Mesenchymal stem cell (in vitro differentiated cells and primary cell): ENCODE measurements around the gene ETV1.
A peak's percentile ranks its signal among the peaks of the same experiment; 100 is the strongest.

Experiments
- DNase-seq: peaks from one replicate; pipeline ENCODE4 v3.0.0-alpha.2; 2013
- H2AFZ ChIP-seq: one replicate; pipeline ENCODE4 v1.6.1; 2013; ENCODE audit warnings: low read depth, mild to moderate bottlenecking, control low read depth, inconsistent platforms, low read length, moderate library complexity
- H2AK5ac ChIP-seq: 2 replicates; pipeline ENCODE4 v1.6.1; 2013; ENCODE audit warnings: low read length, moderate library complexity, mild to moderate bottlenecking, inconsistent platforms; ENCODE audit not compliant: severe bottlenecking
- H2BK120ac ChIP-seq: one replicate; pipeline ENCODE4 v1.6.1; 2013; ENCODE audit warnings: low read depth, mild to moderate bottlenecking, inconsistent platforms, low read length, moderate library complexity
- H2BK12ac ChIP-seq, 2 experiments: one replicate each; pipeline ENCODE4 v1.6.1; 2013; ENCODE audit warnings: inconsistent platforms in 2 of 2, low read length in 2 of 2, mild to moderate bottlenecking in 2 of 2, moderate library complexity in 2 of 2, control low read depth in 1 of 2
- H2BK15ac ChIP-seq: one replicate; pipeline ENCODE4 v1.6.1; 2013; ENCODE audit warnings: mild to moderate bottlenecking, low read depth, inconsistent platforms; ENCODE audit not compliant: poor library complexity, severe bottlenecking
- H2BK5ac ChIP-seq: 2 replicates; pipeline ENCODE4 v1.6.1; 2013; ENCODE audit warnings: low read depth, mild to moderate bottlenecking, low read length, control low read depth, inconsistent platforms; ENCODE audit not compliant: poor library complexity, severe bottlenecking
- H3K14ac ChIP-seq, 2 experiments: one replicate each; pipeline ENCODE4 v1.6.1; 2013; ENCODE audit warnings: inconsistent platforms in 2 of 2, low read length in 2 of 2, control low read depth in 1 of 2, mild to moderate bottlenecking in 1 of 2, moderate library complexity in 1 of 2
- H3K18ac ChIP-seq, 2 experiments: one replicate each; pipeline ENCODE4 v1.6.1; 2013; ENCODE audit warnings: inconsistent platforms in 2 of 2, low read length in 2 of 2, control low read depth in 1 of 2, low read depth in 1 of 2, mild to moderate bottlenecking in 1 of 2
- H3K23ac ChIP-seq, 2 experiments: one replicate each; pipeline ENCODE4 v1.6.1; 2013; ENCODE audit warnings: inconsistent platforms in 2 of 2, low read length in 2 of 2, mild to moderate bottlenecking in 2 of 2, moderate library complexity in 2 of 2, control low read depth in 1 of 2
- H3K27ac ChIP-seq: 2 replicates; pipeline ENCODE4 v1.5.1; 2013; ENCODE audit warnings: mild to moderate bottlenecking, moderate library complexity, low read length, control low read depth, inconsistent platforms; ENCODE audit not compliant: poor library complexity, severe bottlenecking
- H3K27me3 ChIP-seq, 2 experiments: 2 replicates each; pipeline versions ENCODE4 v1.6.1 to v1.7.0; 2013; ENCODE audit warnings: low read length in 2 of 2, mild to moderate bottlenecking in 2 of 2, moderate library complexity in 2 of 2, control low read depth in 1 of 2, inconsistent platforms in 1 of 2; ENCODE audit not compliant: control insufficient read depth in 1 of 2, insufficient read depth in 1 of 2
- H3K36me3 ChIP-seq, 2 experiments: 2 replicates each; pipeline versions ENCODE4 v1.6.1 to v1.7.0; 2013; ENCODE audit warnings: low read length in 2 of 2, control low read depth in 1 of 2, inconsistent platforms in 1 of 2, low read depth in 1 of 2, mild to moderate bottlenecking in 1 of 2; ENCODE audit not compliant: insufficient read depth in 2 of 2, control insufficient read depth in 1 of 2
- H3K4ac ChIP-seq, 2 experiments: one replicate each; pipeline ENCODE4 v1.6.1; 2013; ENCODE audit warnings: inconsistent platforms in 2 of 2, low read length in 2 of 2, mild to moderate bottlenecking in 2 of 2, moderate library complexity in 2 of 2, control low read depth in 1 of 2, low read depth in 1 of 2
- H3K4me1 ChIP-seq: 2 replicates; pipeline ENCODE4 v1.6.1; 2013; ENCODE audit warnings: low read depth, low read length, control low read depth; ENCODE audit not compliant: control insufficient read depth, insufficient read depth
- H3K4me2 ChIP-seq: 2 replicates; pipeline ENCODE4 v1.6.1; 2013; ENCODE audit warnings: low read length, mild to moderate bottlenecking, inconsistent platforms; ENCODE audit not compliant: poor library complexity, severe bottlenecking
- H3K4me3 ChIP-seq, 2 experiments: 2 replicates each; pipeline versions ENCODE4 v1.5.1 to v1.7.0; 2013; ENCODE audit warnings: low read length in 2 of 2, mild to moderate bottlenecking in 2 of 2, control low read depth in 1 of 2, low read depth in 1 of 2; ENCODE audit not compliant: insufficient read depth in 1 of 2
- H3K79me1 ChIP-seq: replicated peaks from 2 replicates; pipeline ENCODE4 v1.6.1; 2013; ENCODE audit warnings: mild to moderate bottlenecking, control low read depth, low read length, inconsistent platforms; ENCODE audit not compliant: poor library complexity, severe bottlenecking
- H3K9ac ChIP-seq: 2 replicates; pipeline ENCODE4 v1.7.0; 2013; ENCODE audit warnings: mild to moderate bottlenecking, low read length, moderate library complexity
- H3K9me3 ChIP-seq: 2 replicates; pipeline ENCODE4 v1.7.0; 2013; ENCODE audit warnings: mild to moderate bottlenecking, low read length; ENCODE audit not compliant: control insufficient read depth
- H4K8ac ChIP-seq: one replicate; pipeline ENCODE4 v1.6.1; 2013; ENCODE audit warnings: inconsistent platforms, mild to moderate bottlenecking, low read length, moderate library complexity
- H4K91ac ChIP-seq: one replicate; pipeline ENCODE4 v1.6.1; 2013; ENCODE audit warnings: mild to moderate bottlenecking, low read length, inconsistent platforms
- WGBS: methylation state at CpG from one replicate; pipeline ENCODE4 v1.1.7; 2013; ENCODE audit warnings: mixed read lengths; 5-methylcytosine and 5-hydroxymethylcytosine counted together

Gene ETV1

GRCh38 chr7:13907831-13908230, 81.6 kb downstream of the ETV1 start:
- H2BK15ac ChIP-seq, result no peak overlapping the region
- H3K4me2 ChIP-seq, result no peak overlapping the region
- H2BK5ac ChIP-seq, result no peak overlapping the region
- no peak overlapping the region for H4K8ac ChIP-seq
- no peak overlapping the region for H2BK120ac ChIP-seq
- H3K9me3 ChIP-seq, result no peaks in the 10 kb centered on the region
- no peaks in the 10 kb centered on the region for H3K27me3 ChIP-seq
- H4K91ac ChIP-seq, result no peak overlapping the region
- H3K27ac ChIP-seq, result no peak overlapping the region
- H2AK5ac ChIP-seq, result no peak overlapping the region
- H3K23ac ChIP-seq, result no peak overlapping the region
- no peak overlapping the region for H3K4me3 ChIP-seq
- H3K18ac ChIP-seq, result no peak overlapping the region
- peaks cover 3% of the 10 kb centered on the region for H3K4me1 ChIP-seq
- no peak overlapping the region for H2BK12ac ChIP-seq
- no peak overlapping the region for H3K4ac ChIP-seq
- peaks cover 4% of the 10 kb centered on the region for H3K79me1 ChIP-seq
- peaks cover 0 to 68% of the 10 kb centered on the region in 2 experiments for H3K36me3 ChIP-seq
- no peak overlapping the region for H3K9ac ChIP-seq
- no peak overlapping the region for H2AFZ ChIP-seq
- DNase-seq, result no peak
- H3K14ac ChIP-seq, result no peak overlapping the region
- no CpG with 5 or more reads among the region's 1 CpG for WGBS

- H3K9me3 ChIP-seq, result no peaks in the 10 kb centered on the region
- peak; percentile 89 for DNase-seq
- H3K79me1 ChIP-seq, result peaks cover 2% of the 10 kb centered on the region
- no peak overlapping the region for H3K14ac ChIP-seq
- H2BK5ac ChIP-seq, result no peak overlapping the region
- H3K36me3 ChIP-seq, result peaks cover 2 to 82% of the 10 kb centered on the region in 2 experiments
- H3K4me1 ChIP-seq, result peaks cover 3% of the 10 kb centered on the region
- no peak overlapping the region for H3K23ac ChIP-seq
- H3K27me3 ChIP-seq, result no peaks in the 10 kb centered on the region
- no peak overlapping the region for H2AK5ac ChIP-seq
- no peak overlapping the region for H3K4ac ChIP-seq
- H3K18ac ChIP-seq, result no peak overlapping the region
- peak overlapping the region; percentile 7 for H3K9ac ChIP-seq
- H2BK15ac ChIP-seq, result no peak overlapping the region
- no peak overlapping the region for H3K4me2 ChIP-seq
- no peak overlapping the region for H2AFZ ChIP-seq
- H2BK12ac ChIP-seq, result no peak overlapping the region
- WGBS, result no CpG with 5 or more reads among the region's 3 CpGs
- H4K91ac ChIP-seq, result no peak overlapping the region
- H3K4me3 ChIP-seq, result no peak overlapping the region
- H3K27ac ChIP-seq, result peak overlapping the region; percentile 98
- H4K8ac ChIP-seq, result no peak overlapping the region
- H2BK120ac ChIP-seq, result no peak overlapping the region
Measured at GRCh38 chr7:13904689-13905088, 84.8 kb downstream of the ETV1 start.

GRCh38 chr7:13904007-13904406, 85.5 kb downstream of the ETV1 start:
- Histone ChIP-seq H3K18ac (peak overlapping the region in 1 of 2 experiments; percentile 43), H2BK15ac (no peak overlapping the region), H3K4me3 (peak overlapping the region in 1 of 2 experiments; percentile 43), H3K27me3 (no peaks in the 10 kb centered on the region), H4K8ac (no peak overlapping the region), H2BK5ac (peak overlapping the region; percentile 89), H3K9ac (peak overlapping the region; percentile 7), H3K14ac (no peak overlapping the region), H4K91ac (no peak overlapping the region), H3K36me3 (peaks cover 2 to 82% of the 10 kb centered on the region in 2 experiments), H3K4me1 (peaks cover 2% of the 10 kb centered on the region), H3K79me1 (peaks cover 2% of the 10 kb centered on the region), H3K27ac (peak overlapping the region; percentile 98), H3K23ac (no peak overlapping the region), H3K9me3 (no peaks in the 10 kb centered on the region), H3K4me2 (peak overlapping the region; percentile 39), H2AFZ (no peak overlapping the region), H2BK12ac (no peak overlapping the region), H2BK120ac (no peak overlapping the region), H2AK5ac (peak overlapping the region; percentile 59), H3K4ac (no peak overlapping the region)
- peak; percentile 84 for DNase-seq
- 93% methylated on average over 1 of the region's 2 CpGs for WGBS

GRCh38 chr7:13901577-13901976, 87.9 kb downstream of the ETV1 start:
- peaks cover 2% of the 10 kb centered on the region for H3K79me1 ChIP-seq
- no peak for DNase-seq
- no peak overlapping the region for H2AK5ac ChIP-seq
- no peaks in the 10 kb centered on the region for H3K27me3 ChIP-seq
- H3K4me1 ChIP-seq, result peaks cover 3% of the 10 kb centered on the region
- H3K4me3 ChIP-seq, result no peak overlapping the region
- no peak overlapping the region for H4K8ac ChIP-seq
- H3K4me2 ChIP-seq, result no peak overlapping the region
- H2AFZ ChIP-seq, result no peak overlapping the region
- no peak overlapping the region for H3K9ac ChIP-seq
- no peak overlapping the region for H2BK5ac ChIP-seq
- no peak overlapping the region for H3K23ac ChIP-seq
- no peak overlapping the region for H3K4ac ChIP-seq
- H2BK120ac ChIP-seq, result no peak overlapping the region
- no peak overlapping the region for H2BK12ac ChIP-seq
- H3K18ac ChIP-seq, result no peak overlapping the region
- no peak overlapping the region for H3K27ac ChIP-seq
- no peak overlapping the region for H2BK15ac ChIP-seq
- no peak overlapping the region for H3K14ac ChIP-seq
- H4K91ac ChIP-seq, result no peak overlapping the region
- peaks cover 2 to 74% of the 10 kb centered on the region in 2 experiments for H3K36me3 ChIP-seq
- 94% methylated on average over 3 of the region's 3 CpGs for WGBS
- no peaks in the 10 kb centered on the region for H3K9me3 ChIP-seq
